Astrocyte of the cerebellum (primary cell): ENCODE measurements around the gene TRIM17.

Experiments used
- DNase-seq: peaks from one replicate; pipeline ENCODE4 v3.0.0-alpha.2; 2011; ENCODE audit warnings: low read depth
- H3K4me3 ChIP-seq: 2 replicates; pipeline ENCODE4 v1.5.1; 2011; ENCODE audit warnings: mild to moderate bottlenecking, low read depth, low read length, moderate library complexity
- in situ Hi-C: cut with HindIII; loops from 2 replicates; pipeline ENCODE4 v1.10.0; 2017; ENCODE audit warnings: low sequenced_read_pairs
- TF ChIP-seq, protein P1 (sequence below): IDR thresholded peaks from 2 replicates; pipeline ENCODE4 v1.5.1; 2012; ENCODE audit warnings: low read length, low read depth, moderate library complexity, mild to moderate bottlenecking; ENCODE audit errors: missing control alignments

The TRIM17 gene

DNA sequence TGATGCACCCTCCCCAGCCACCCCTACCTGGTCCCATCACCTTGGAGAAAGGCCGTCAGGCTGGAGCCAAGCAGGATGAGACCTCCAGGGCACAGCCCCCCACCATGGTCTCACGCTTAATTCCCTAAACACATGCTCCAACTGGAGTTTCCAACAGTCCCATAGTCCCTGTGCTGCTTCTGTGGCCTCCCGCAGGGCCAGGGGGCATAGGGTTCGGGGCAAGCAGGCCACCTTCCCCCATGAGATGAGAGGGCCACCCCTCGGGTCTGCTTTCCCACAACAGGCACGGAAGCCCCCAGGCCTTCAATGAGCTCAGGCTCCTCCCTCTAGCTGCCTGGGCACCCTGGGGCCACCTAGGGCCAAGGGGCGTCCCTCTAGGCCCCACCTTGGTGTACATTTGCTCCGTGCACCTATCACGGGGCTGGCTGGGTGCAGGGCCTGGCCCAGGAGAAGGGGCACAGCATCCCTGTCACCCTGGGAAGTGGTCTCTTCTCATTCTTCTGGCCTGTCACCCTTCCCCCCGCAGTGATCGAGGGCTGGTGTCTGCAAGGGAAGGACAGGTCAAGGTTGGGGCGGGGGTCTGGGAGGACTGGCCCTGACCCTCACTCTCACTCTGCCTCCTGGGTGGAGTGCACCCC, 52.5 kb downstream of the TRIM17 start:
- TF ChIP-seq, protein P1, sequence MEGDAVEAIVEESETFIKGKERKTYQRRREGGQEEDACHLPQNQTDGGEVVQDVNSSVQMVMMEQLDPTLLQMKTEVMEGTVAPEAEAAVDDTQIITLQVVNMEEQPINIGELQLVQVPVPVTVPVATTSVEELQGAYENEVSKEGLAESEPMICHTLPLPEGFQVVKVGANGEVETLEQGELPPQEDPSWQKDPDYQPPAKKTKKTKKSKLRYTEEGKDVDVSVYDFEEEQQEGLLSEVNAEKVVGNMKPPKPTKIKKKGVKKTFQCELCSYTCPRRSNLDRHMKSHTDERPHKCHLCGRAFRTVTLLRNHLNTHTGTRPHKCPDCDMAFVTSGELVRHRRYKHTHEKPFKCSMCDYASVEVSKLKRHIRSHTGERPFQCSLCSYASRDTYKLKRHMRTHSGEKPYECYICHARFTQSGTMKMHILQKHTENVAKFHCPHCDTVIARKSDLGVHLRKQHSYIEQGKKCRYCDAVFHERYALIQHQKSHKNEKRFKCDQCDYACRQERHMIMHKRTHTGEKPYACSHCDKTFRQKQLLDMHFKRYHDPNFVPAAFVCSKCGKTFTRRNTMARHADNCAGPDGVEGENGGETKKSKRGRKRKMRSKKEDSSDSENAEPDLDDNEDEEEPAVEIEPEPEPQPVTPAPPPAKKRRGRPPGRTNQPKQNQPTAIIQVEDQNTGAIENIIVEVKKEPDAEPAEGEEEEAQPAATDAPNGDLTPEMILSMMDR: no peak
- in situ Hi-C loops: no loop called here
- H3K4me3 ChIP-seq: no peak overlapping the region

GRCh38 chr1:228363686-228364067, 53.0 kb downstream of the TRIM17 start:
- in situ Hi-C loops: no loop called here
- TF ChIP-seq, protein P1: no peak
- DNase-seq: no peak
- no peak overlapping the region for H3K4me3 ChIP-seq

More for the DNA sequence above, 52.5 kb downstream of the TRIM17 start:
- no peak for DNase-seq

- DNase-seq: no peak
- TF ChIP-seq, protein P1: no peak
- no peak overlapping the region for H3K4me3 ChIP-seq
- in situ Hi-C loops: no loop called here
These were observed 53.7 kb downstream of the TRIM17 start for GRCh38 chr1:228362884-228363450.

- no peak overlapping the region for H3K4me3 ChIP-seq
- in situ Hi-C loops: no loop called here
- TF ChIP-seq, protein P1: no peak
- no peak for DNase-seq
These were observed 54.3 kb downstream of the TRIM17 start for GRCh38 chr1:228362141-228362883.

- in situ Hi-C loops: no loop called here
- no peak for DNase-seq
- no peak overlapping the region for H3K4me3 ChIP-seq
- TF ChIP-seq, protein P1: no peak
These were observed 55.1 kb downstream of the TRIM17 start for GRCh38 chr1:228361314-228362140.

DNA sequence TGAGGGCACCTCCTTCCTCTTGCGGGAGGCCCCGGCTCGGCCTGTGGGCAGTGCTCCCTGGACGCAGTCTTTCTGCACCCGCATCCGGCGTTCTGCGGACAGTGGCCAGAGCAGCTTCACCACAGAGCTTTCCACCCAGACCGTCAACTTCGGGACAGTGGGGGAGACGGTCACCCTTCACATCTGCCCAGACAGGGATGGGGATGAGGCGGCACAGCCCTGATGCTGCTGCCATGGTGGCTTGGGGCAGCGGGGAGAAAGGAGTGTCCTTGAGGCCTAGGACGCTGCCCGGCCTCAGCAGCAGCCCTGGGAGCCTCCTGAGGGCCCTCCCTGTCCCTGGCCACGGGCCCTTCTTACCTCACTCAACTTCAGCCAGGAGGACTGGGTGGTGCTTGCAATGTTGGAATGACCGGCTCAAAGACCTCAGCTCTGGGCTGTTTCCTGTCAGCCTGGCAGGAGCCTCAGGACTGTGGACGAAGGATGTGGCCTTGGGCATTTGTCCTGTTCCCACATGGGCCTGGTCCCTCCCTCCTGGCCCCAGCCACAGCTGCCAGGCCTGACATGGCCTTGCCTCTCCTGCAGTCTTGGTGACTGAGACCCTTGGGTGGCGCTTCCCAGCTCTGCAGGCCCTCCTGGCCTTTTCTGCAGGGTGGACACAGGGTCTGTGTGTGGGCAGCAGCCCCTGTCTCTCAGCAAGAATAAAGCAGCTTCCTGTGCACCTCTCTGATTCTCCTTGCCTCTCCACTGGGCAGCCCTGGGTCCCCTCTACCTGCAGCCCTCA, 55.9 kb downstream of the TRIM17 start:
- no peak for DNase-seq
- TF ChIP-seq, protein P1: no peak
- in situ Hi-C loops: no loop called here
- H3K4me3 ChIP-seq: no peak overlapping the region
